NCI-H1092 (cell line): ENCODE measurements around the gene CDT1.

Experiments
- DNase-seq: peaks from one replicate; lab custom pipeline; 2025; lab: John Stamatoyannopoulos, UW

CDT1 gene

GRCh38 chr16:88836791-88837190 lies 33.2 kb downstream of the CDT1 start:
- DNase-seq, result no peak

GRCh38 chr16:88837806-88838205 lies 34.2 kb downstream of the CDT1 start:
- no peak for DNase-seq

DNA sequence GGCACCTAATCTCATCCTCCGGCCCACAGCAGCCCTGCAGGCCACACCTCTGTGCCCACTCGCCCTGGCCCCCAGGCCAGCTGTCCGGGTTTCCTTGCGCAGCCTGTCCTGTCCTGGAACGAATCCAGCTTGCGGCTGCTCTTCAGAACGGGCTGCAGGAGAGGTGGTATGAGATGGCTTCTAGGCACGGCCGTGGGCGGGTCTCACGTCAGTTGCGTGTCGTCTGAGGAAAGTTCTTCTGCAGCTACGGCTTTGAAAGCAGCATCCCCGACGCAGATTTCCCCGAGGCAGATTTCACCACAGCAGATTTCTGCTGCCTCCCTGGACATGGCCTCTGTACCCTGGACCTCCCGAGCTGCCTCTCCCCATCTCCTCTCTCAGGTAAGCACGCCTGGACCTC lies 35.0 kb downstream of the CDT1 start:
- no peak for DNase-seq

DNA sequence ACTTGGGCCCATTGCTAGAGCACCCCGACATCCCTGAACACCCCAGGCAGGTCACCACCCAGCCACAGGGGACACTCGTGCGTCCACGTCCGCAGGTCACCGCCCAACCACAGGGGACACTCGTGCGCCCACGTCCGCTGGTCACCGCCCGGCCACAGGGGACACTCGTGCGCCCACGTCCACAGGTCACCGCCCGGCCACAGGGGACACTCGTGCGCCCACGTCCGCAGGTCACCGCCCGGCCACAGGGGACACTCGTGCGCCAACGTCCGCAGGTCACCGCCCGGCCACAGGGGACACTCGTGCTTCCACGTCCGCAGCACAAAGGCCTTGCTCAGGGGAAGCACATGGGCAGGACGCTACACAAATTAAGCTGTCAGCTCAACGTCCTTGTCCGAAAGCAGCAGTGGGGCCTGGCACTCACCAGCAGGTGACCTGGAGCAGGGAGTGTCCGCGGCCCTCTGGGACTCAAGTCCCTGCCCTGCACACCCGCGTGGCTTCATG lies 35.5 kb downstream of the CDT1 start:
- DNase-seq, result no peak

GRCh38 chr16:88839745-88840599 lies 36.4 kb downstream of the CDT1 start:
- no peak for DNase-seq

GRCh38 chr16:88840600-88841215 lies 37.1 kb downstream of the CDT1 start:
- no peak for DNase-seq

- no peak for DNase-seq
Observed at GRCh38 chr16:88841521-88842307, 38.1 kb downstream of the CDT1 start.

DNA sequence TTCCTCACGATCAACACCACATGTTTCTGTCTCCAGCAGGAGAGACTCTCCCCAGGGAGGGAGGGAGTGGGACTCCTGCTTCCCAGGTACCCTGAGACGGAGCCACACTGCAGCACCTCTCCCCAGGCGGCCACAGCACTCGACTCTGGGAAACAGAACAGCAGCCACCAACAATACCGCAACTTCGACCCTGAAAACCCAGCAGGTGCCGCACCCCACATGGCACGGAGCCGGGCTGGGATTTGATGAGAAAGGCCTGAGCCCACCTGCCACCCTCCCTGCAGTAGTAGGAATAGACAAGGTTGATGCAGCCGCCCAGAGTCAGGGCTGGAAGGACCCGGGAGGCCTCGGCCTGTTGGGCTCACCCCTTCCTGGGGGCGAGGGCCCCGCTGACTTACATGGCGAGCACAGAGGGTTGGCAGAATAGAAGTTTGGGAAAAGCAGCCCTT lies 38.7 kb downstream of the CDT1 start:
- DNase-seq, result no peak

DNA sequence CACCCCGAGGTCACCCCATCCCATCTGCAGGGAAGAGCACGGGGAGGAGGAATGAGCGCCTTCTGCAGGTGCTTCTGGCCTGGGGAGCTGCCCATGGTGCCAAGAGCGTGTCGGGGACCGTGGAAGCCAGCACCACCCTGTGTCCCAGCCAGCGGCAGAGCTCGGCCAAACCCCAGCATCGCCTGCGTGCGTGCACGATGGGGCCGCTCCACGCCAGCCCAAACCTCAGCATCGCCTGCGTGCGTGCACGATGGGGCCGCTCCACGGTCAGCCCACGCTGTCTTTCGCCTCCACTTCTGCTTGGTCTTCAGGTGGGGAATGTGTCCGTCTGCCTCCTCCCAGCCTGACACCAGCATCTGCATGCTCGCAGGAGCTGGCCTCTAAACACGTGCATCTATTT lies 39.2 kb downstream of the CDT1 start:
- DNase-seq, result no peak

- DNase-seq, result no peak
Observed at GRCh38 chr16:88843256-88843655, 39.7 kb downstream of the CDT1 start.

GRCh38 chr16:88844419-88845036 lies 40.9 kb downstream of the CDT1 start:
- no peak for DNase-seq

- DNase-seq, result no peak
Observed at GRCh38 chr16:88846088-88846487, 42.5 kb downstream of the CDT1 start.

GRCh38 chr16:88847654-88848053 lies 44.1 kb downstream of the CDT1 start:
- no peak for DNase-seq

- no peak for DNase-seq
Observed at GRCh38 chr16:88848557-88848956, 45.0 kb downstream of the CDT1 start.

GRCh38 chr16:88850531-88851199 lies 47.1 kb downstream of the CDT1 start:
- DNase-seq, result no peak

- no peak for DNase-seq
Observed at GRCh38 chr16:88851616-88852015, 48.0 kb downstream of the CDT1 start.

DNA sequence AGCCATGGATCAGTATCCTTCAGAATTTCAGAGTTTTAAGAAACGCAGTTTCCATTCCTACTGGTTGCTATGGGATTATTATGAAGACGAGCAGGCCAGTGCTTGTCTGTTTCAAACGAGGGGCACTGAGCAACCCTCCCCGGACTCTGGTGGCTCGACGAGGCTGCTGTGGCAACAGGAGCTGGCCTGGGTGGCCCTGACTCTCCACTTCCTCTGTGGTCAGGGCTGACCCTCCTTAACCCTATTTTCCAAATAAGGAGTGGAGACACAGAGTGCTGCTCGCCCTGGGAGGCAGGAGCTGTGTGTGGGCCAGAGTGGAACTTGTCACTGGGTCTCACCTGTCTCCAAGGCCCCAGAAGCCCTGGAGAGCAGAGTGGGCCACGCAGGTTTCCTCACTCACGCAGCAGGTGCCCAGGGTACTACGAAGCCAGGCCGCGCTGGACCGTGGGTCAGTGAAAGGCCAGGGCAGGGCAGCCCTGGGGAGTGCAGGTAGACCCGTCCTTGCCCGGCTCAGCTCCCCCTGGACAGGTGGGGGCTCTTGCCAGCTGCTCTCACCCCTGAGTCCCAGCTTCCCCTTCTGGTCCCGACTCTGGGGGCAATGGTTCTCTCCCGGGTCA lies 49.8 kb downstream of the CDT1 start:
- no peak for DNase-seq

- DNase-seq, result no peak
Observed at GRCh38 chr16:88854306-88855111, 50.9 kb downstream of the CDT1 start.

- DNase-seq, result no peak
Observed at GRCh38 chr16:88855176-88855575, 51.6 kb downstream of the CDT1 start.

DNA sequence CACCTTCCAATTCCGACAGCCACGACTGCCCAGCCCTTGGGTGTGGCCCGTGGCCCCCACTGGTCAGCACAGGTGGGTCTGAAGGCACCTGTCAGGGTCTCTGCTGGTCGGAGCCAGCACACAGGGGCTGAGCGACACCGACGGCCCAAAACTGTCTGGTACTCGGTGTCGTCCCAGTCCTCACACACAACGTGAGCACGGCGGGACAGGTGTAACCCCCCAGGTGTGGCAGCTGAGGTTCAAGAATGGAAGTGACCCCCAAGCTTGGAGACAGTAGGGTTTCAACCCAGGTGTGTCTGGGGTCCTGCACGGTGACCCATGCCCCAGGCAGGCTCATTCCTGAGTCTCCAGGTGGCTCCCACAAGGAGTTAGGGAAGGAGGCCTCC lies 52.1 kb downstream of the CDT1 start:
- DNase-seq, result no peak
